ENCODE data around the gene IL24.
"Not testable (repeated sequence)": the region's sequence is repeated elsewhere in the genome, so short reads cannot be mapped to it uniquely, and the experiment has no call there.

The IL24 gene

DNA sequence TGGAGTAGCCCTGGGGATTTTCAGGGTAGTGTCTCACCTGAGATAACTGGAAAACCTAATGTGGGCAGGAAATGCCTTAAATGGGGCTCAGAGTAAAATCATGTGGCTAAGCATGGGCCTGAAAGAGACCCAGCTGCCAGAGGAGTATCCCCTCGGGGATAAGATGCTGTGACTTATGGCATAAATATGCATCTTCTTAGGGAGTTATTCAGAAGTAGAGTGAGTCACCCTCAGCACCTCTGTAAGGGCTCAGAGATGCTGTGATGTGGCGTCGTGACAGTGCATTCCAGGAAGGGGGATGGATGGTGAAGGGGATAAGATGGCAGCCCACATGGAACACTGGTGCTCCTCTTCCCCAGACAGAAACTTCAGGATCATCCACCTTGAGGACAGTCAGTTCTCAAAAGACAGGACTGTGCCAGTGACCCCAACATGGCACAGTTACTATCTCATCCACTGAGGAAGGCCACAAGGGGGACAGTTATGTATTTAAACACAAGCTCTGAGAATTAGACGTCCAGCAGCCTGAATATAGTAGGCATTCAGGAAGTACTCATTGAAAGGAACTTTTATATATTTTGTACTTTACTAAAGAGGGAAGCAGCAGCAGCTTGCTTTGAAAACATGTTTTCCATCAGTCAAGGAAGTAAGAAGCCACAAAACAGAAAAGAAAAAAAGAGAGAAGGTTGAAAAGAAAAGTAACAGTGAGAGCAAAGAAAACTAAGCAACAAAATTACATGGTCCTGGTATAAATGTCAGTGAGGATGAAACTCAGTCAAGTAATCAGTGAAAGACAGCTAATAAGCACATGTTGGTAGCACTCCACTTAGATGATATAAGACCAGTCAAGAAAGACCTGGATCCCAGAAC is 8.3 kb downstream of the IL24 start:
- peak in 4 of 6 experiments; percentile 29 to 59 (median 56) for DNase-seq

DNA sequence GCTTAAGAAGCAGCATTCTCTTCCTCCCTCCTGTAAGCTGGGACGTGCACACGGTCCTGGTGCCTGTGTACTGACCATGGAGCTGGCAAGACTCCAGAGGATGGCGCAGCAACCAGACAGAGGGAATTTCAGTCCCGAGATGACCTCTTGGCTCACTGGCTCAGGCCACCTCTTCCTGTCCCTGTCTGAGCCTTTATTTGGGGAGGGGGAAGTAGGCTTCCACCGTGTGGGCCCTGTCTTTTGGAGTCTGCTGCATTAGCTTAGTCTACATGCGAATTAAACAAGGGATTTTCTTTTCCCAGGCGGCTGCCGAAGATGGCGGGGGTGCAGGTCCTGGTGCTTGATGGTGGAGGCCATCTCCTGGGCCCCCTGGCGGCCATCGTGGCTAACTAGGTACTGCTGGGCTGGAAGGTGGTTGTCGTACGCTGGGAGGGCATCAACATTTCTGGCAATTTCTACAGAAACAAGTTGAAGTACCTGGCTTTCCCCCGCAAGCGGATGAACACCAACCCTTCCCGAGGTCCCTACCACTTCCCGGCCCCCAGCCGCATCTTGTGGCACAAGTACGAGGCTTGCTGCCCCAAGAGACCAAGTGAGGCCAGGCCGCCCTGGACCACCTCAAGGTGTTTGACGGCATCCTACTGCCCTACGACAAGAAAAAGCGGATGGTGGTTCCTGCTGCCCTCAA is 10.2 kb downstream of the IL24 start:
- no peak for DNase-seq

DNA sequence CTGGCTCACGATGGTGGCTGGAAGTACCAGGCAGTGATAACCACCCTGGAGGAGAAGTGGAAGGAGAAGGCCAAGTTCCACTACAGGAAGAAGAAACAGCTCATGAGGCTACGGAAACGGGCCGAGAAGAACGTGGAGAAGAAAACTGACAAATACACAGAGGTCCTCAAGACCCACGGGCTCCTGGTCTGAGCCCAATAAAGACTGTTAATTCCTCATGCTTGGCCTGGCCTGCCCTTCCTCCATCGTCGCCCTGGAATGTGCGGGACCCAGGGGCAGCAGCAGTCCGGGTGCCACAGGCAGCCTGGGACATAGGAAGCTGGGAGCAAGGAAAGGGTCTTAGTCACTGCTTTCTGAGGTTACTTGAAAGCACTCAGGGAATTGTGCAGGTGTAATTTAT is 10.8 kb downstream of the IL24 start:
- no peak for DNase-seq

DNA sequence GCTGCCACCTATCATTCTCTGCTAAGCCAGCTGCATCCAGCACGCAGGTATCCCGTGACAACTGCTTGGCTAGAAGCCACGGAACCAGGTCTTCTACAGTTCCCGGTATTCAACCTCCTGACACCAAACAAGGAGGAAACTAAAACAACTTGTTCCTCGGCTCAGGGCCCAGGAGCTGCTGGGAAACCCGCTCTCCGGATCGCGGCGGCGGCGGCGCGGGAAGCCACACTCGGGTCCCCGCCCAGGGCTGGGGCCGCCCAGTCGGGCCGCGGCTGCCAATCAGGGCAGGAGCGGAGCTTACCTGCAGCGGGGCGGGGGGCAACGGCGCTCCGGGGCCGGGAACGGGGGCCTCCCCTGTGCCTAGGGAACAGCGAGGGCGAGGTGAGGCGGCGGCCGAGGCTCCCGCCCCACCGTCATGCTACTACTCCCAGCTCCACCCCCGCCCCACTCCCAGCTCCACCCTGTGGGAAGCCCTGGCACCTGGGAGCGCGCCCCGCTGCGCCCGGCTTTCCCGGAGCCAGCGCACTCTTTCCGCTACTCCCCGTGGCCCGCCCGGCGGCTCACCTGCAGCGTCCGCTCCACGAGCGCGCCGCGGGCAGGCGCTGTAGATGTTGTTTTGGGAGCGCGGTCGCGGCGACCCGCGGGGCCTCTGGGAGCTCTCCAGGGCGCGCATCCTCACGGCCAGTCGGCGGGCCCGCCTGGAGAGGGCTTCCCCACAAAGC is 12.1 kb downstream of the IL24 start:
- DNase-seq, result peak; percentile 49 to 70 (median 64)

DNA sequence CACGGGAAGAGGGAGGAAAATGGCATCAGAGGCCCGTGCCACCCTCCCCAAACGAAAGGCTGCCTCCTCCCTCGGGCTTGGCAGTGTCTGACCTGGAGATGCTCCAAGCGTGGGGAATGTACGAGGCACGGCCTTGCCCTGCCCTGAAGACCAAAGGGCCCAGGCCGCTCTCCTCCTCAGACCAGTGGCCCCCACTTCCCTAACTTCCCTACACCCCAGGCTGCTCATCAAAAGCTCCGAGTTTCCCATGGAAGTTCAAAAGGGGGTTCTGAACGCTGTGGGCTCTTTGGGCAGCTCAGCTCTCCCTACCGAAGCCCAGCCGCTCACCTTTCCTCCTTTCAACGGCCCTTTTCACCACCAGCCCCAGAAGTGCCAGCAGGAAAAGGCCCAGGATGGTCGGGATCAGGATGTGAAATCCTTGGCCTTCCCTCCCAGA is 12.7 kb downstream of the IL24 start:
- no peak for DNase-seq

DNA sequence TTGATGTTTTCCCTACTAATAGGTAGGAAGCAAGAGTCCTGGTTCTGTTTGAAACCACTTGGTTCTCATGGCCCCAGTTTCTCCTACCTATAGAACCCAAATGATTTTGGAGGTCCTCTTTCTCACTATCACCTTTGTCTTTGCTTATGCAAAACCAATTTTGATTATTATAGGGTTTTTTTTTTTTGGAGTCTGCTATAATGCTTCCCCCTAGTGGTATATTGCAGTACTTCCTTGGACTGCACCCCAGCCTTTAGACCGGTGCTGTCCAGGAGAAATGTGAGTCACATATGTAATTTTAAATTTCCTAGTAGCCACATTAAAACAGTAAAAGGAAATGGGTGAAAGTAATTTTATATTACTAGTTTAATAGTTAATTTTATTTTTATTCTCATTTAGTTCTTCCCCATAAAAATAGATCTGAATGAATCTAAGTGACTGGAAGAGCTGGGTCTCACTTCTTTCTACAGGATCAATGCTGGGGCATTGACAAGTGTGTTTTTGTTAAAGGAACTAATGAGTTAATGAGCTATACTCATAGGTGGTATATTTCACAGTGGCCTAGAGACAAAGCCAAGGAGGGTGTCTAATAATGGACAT is 13.9 kb downstream of the IL24 start:
- peak in 4 of 6 experiments; percentile 26 to 73 (median 48) for DNase-seq

DNA sequence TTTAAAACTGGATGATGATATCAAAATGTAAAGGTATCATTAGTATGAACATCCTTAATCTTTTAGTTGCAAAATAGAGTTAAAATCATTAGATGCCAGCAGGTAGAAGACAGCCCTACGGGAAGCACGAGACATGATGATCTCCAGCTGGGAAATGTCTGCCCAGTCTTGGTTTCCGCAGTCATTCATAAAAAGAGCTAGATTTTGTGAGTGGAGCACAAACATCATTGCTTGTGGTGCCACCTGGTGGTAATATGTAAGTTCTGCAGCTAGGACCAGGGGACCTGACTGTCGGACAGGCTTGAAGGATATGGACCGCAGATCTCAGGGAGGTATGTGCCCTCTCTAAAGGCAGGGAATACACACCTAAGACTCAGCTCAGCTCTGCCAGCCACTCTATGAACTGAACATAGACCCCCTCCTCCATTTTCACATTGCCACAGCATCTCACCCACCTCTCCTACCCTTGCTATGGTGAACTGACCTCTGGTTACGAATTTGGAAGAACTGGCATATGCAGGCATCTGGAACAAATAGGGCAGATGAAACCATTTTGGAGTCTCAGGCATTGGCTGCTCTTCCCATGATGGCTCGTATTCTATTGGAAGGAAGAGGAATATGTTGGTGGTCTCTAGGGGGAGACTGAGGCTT is 15.3 kb downstream of the IL24 start:
- peak; percentile 24 to 82 (median 51) for DNase-seq

DNA sequence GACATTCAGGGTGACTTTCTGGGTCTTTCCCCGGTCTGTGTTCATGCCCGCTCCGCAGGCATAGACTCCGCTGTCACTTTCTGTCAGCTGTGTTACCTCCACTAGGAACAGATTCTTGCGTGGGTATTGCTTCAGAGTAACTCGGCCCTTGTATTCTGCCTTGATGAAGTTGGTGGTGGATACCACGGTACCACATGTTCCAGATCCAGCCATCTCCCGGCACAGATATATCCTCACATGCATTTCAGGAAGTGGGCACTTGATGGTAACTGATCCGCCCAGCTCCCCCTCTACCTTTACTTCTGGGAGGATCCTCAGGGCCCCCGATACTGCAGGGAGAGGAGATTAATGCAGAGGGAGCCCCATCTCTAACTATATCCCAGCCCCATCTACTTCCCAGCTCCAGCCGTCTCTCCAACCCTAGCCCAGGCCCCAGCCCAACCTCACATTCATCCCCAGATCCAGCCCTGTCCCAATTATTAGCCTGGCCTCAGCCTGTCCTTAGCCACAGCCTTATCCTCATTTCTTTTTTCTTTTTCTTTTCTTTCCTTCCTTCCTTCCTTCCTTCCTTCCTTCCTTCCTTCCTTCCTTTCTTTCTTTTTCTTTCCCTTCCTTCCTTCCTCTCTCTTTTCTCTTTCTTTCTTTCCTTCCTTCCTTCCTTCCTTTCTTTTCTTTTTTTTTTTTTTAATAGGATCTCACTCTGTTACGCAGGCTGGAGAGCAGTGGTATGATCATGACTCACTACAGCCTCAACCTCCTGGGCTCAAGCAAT is 16.7 kb downstream of the IL24 start:
- no peak for DNase-seq

DNA sequence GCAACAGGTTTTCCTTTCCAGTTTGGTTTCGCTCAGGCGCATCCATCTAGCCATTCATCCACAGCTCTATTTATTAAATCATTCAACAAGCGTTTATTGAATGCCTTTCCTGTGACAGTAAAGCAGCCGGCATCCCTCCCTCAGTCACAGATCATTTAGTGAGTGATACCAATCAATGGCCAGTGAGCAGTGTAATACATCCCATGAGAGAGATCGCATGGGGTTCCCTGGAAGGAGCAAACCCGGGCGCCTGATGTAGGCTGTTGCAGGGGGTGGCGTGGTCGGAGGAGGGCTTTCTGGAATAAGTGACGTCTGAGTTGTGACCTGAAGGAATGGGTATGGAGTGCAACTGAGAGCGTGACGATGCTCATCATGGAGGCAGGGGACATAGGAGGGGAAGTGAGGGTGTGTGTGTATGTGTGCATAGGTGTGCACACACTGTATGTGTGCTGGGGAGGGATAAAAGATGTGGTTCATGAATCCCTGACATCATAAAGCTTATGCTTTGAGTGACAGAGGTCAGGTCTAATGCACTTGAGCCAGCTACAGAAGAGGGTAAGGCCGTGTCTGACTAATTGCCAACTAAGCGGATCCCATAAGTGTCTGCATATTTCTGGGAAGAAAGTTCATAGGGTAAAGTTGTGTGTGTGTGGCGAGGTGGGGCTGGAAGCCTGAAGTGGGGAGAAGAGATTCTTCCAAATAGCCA is 17.9 kb downstream of the IL24 start:
- no peak for DNase-seq

DNA sequence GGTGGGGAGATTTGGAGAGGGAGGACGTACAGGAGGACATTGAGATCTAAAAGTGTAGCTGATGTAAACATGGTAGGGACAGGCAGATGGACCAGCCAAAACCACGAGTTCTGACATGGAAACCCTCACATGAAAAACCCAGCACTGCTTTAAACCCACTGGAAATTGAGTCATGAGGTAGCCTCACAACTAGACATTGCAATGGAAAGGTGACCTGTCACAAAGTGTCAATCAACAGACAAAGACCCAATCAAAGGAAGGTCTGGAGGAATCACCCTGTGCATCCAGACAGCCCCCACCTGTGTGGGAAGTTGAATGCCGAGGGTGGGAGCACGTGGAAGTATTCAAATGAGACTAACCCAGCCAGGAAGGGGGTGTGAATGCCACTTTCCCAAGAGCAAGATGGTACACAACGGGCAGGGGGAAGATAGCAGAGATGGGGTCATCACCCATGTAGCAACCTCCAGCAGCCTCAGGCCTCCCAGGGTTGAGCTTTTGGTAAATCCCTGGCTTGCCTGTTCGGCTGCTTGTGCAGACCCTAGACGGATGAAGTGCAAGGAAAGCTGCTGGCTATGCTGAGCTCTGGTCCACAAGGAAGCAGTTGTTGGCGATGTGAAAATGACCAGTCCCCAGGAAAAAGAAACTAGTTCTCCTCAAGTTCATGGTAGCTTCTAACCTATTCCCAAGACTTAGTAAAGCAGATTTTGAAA is 18.9 kb downstream of the IL24 start:
- DNase-seq, result no peak

DNA sequence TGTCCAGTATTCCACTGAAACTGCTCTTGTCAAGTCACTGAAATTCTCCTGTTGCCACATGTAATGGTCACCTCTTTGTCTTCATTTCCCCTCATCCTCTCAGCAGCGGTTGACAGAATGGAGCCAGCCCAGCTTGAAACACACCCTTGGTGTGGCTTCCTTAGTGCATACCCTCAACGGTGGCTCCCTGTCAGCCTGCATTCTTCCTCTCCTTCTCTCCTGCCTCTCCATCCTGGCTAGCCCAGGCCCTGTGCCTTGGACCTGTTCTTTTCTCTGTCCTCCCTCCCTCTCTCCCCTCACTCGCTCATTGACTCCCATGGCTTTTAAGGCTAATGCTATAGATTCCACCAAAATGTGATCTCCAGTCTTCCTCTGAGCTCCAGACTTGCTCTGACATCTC is 20.8 kb downstream of the IL24 start:
- DNase-seq, result no peak

DNA sequence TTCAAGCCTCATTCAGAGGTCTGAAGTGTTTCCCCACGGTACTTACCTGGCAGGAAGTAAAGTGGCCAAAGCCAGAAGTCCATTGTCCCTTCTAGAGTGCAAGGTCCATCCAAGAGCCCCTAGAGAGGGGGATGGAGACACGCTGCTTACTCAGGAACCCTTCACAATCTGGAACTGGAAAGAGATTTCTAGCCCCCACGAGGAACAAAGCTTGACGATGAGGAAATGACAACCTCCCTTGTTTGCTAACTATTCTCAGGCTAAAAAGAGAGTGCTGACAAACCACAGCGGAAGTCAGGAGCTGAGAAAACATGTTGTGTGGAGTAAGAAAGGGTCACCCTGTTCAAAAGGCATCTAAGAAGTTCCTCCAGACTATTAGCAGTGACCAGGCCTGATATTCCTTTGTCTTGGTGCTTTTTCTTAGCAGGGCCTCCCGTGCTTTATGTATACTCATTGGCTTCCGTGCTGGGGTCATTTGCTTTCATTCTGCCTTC is 24.6 kb downstream of the IL24 start, which contains the start of gene FCMR:
TSS of gene FCMR (minus strand) at position 170 of the 494 bp plus-strand sequence. CDS start at position 83, 87 bp downstream.
- peak; percentile 29 to 83 (median 59) for DNase-seq

DNA sequence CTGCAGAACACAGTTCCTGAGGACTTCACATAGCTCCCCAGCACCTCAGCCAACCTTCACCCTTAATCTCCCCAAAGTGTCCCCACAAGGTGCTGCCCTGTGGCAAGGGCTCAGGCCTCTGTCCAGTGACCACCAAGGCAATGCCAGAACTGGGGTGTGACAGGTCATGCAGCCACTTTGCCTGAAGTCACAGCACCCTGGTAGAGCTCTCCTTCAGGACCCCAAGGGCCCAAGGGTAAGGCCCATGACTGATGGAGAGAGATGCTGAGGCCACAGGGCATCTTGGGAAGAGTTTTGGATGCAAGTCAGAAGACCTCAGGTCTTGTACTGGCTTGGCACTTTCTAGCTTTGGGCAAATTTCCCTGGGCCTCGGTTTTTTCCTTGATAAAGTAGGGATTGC is 25.3 kb downstream of the IL24 start:
- no peak for DNase-seq

DNA sequence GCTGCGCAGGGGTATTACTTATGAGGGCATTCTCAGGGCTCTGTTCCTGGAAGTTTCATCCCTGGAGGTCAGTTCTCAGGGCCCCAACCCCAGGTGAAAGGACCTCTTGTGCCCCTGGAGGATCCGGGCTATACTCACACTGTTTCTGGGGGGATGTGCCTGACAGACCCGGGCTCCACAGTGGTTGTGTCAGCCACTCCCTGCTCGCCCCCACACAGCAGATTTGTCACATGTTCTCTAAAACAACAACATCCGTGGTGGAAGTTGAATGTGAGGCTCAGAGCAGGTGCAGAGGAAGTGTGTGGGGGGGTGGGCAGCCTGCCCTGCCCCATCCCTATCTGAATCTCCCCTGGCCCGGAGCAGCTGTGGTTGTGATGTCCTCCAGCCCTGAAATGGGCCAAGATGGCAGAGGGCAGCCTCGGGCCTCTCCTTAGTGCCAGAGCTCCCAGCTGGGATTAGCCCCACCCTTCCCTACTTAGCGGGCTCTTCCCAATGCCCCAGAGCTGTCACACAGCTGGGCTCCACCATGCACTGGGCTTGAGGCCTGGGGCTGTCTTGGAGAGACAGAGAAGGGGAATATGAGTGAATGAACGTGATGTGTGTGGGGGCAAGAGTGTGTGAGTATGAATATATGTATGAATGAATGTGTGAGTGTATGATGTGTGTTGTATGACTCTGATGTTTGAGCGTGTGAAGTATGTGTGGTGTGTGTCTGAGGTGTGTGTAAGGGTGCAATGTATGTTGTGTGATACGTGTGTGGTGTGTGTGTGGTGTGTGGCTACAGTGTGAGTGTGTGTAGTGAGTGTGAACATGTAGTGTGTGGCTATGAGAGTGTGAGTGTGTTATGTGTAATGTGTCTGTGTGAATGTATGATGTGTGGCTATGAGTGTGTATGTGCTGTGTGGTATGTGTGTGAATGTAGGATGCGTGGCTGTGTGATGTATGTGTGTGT is 26.0 kb downstream of the IL24 start:
- peak; percentile 57 to 87 (median 73) for DNase-seq

DNA sequence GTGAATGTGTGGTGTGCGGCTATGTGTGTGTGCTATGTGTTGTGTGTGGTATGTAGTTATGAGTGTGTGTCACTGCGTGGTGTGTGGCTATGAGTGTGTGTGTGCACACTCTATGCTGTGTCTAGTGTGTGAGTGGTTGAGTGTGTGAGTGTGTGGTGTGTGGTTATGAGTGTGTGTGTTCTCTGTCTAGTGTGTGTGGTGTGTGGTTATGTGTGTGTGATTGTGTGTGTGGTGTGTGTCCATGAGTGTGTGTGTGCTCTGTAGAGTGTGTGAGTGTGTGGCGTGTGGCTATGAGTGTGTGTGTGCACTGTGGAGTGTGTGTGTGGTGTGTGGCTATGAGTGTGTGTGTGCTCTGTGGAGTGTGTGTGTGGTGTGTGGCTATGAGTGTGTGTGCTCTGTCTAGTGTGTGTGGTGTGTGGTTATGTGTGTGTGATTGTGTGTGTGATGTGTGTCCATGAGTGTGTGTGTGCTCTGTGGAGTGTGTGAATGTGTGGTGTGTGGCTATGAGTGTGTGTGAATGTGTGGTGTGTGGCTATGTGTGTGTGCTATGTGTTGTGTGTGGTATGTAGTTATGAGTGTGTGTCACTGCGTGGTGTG is 26.8 kb downstream of the IL24 start:
- DNase-seq, result not testable (repeated sequence)

DNA sequence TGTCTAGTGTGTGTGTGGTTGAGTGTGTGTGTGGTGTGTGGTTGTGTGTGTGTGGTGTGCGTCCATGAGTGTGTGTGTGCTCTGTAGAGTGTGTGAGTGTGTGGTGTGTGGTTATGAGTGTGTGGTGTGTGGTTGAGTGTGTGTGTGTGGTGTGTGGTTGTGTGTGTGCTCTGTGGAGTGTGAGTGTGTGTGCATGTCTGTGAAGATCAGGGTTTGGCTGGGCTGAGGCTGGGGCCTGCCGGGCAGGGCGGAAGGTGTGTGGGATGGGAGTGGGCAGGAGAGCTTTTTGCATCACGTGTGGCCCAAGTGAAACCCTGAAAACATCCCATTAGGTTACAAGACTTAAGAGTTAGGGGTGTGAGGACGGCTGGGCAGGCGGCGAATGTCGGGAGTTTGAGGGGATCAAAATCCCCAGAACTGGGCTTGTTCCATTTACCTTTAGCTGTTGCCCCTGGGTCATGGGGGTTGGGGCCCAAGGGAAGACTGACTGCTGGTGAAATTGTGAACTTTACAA is 27.4 kb downstream of the IL24 start:
- peak in 1 of 6 experiments; percentile 23 for DNase-seq

DNA sequence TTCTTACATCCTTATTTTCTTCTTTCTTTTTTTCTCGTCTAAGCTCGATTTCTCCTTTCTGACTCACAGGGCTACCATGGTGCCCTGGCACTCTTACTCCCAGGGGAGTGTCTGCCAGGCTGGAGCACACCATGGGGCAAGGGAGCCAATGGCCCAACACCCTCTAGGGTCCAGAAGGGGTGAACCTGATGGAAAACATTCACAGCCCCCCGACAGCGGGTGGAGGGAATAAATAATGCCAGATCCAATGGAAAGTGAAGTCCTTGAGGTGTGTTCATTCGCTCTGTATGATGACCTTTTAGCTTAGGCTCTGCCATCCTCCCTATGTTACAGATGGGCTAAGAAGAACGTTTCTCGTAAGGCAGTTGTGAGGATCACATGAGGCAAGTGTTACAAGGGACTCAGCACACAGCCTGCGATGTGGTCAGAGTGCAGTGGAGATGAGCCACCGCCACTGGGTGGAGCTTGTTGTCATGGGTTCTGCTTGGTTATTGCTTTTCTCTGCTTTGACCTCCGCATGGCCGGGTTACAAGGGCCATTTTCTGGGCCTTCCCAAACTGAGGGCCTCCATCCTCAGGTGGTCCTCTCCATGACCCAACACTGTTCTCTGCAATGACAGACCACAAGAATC is 28.0 kb downstream of the IL24 start:
- peak in 1 of 6 experiments; percentile 29 for DNase-seq

DNA sequence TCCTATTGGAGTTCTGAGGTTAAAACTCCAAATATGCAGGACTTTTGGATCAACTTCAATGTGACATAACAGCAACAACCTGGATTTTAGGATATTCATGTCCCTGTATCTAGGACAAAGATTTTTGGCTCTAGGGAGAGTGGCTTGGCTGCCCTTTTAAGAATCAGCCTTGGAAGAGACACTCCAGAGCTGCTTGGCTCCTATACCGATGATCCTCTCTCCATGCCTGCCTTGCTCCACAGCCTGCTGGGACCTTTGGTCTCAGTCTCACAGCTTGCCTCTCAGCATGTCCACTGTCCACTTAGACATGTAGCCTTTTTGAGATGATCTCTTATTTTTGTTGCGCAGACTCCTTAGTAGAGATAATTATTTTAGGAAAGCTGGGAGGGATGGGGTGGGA is 29.0 kb downstream of the IL24 start:
- no peak for DNase-seq
